Neural cell (in vitro differentiated cells): ENCODE results near the gene SCN8A.

ENCODE experiments used
- EZH2 ChIP-seq: fragments of 200-600, 300-800 bp; shearing (Covaris generic), sonication (generic); IDR thresholded peaks from 2 replicates; pipeline ENCODE4 v1.6.1; 2014; ENCODE audit warnings: antibody characterized with exemption, low read length, borderline replicate concordance, mild to moderate bottlenecking; ENCODE audit not compliant: insufficient read depth, poor library complexity, severe bottlenecking
- MXI1 ChIP-seq: fragments of 450-650 bp; conservative IDR thresholded peaks from 2 replicates; pipeline ENCODE4 v1.6.1; 2014; ENCODE audit warnings: antibody characterized with exemption, mild to moderate bottlenecking; ENCODE audit not compliant: poor library complexity, severe bottlenecking
- RAD21 ChIP-seq: fragments of 450-650 bp; conservative IDR thresholded peaks from 2 replicates; pipeline ENCODE4 v1.6.1; 2014; ENCODE audit warnings: antibody characterized with exemption, mild to moderate bottlenecking, moderate library complexity
- TF ChIP-seq, protein P1 (sequence below): fragments of 450-650 bp; IDR thresholded peaks from 2 replicates; pipeline ENCODE4 v1.5.1; 2014; ENCODE audit warnings: antibody characterized with exemption, mild to moderate bottlenecking, moderate library complexity; ENCODE audit not compliant: poor library complexity, severe bottlenecking
- TF ChIP-seq, protein P2 (sequence below): IDR thresholded peaks from 2 replicates; pipeline ENCODE4 v1.6.1; 2012; ENCODE audit warnings: borderline replicate concordance

DNA sequence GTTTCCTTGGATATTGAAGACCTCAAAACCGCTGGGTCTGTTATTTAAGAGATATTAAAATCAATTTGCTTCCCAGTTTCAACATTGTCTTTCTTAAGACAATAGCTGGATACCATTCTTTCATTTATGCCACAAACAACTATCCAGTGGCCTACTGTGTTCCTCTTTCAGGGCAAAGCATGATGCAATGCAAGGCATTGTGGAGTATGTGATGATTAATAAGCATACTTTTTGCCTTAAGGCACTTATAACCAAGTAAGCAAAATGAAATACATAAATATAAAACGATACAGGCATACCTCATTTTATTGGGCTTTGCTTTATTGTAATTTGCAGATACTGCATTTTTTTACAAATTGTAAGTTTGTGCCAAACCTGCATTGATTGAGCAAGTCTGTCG is 45.5 kb downstream of the SCN8A start:
- TF ChIP-seq MXI1 (no peak), EZH2 (no peak), RAD21 (no peak)
- TF ChIP-seq, protein P1, sequence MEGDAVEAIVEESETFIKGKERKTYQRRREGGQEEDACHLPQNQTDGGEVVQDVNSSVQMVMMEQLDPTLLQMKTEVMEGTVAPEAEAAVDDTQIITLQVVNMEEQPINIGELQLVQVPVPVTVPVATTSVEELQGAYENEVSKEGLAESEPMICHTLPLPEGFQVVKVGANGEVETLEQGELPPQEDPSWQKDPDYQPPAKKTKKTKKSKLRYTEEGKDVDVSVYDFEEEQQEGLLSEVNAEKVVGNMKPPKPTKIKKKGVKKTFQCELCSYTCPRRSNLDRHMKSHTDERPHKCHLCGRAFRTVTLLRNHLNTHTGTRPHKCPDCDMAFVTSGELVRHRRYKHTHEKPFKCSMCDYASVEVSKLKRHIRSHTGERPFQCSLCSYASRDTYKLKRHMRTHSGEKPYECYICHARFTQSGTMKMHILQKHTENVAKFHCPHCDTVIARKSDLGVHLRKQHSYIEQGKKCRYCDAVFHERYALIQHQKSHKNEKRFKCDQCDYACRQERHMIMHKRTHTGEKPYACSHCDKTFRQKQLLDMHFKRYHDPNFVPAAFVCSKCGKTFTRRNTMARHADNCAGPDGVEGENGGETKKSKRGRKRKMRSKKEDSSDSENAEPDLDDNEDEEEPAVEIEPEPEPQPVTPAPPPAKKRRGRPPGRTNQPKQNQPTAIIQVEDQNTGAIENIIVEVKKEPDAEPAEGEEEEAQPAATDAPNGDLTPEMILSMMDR = no peak
- TF ChIP-seq, protein P2, sequence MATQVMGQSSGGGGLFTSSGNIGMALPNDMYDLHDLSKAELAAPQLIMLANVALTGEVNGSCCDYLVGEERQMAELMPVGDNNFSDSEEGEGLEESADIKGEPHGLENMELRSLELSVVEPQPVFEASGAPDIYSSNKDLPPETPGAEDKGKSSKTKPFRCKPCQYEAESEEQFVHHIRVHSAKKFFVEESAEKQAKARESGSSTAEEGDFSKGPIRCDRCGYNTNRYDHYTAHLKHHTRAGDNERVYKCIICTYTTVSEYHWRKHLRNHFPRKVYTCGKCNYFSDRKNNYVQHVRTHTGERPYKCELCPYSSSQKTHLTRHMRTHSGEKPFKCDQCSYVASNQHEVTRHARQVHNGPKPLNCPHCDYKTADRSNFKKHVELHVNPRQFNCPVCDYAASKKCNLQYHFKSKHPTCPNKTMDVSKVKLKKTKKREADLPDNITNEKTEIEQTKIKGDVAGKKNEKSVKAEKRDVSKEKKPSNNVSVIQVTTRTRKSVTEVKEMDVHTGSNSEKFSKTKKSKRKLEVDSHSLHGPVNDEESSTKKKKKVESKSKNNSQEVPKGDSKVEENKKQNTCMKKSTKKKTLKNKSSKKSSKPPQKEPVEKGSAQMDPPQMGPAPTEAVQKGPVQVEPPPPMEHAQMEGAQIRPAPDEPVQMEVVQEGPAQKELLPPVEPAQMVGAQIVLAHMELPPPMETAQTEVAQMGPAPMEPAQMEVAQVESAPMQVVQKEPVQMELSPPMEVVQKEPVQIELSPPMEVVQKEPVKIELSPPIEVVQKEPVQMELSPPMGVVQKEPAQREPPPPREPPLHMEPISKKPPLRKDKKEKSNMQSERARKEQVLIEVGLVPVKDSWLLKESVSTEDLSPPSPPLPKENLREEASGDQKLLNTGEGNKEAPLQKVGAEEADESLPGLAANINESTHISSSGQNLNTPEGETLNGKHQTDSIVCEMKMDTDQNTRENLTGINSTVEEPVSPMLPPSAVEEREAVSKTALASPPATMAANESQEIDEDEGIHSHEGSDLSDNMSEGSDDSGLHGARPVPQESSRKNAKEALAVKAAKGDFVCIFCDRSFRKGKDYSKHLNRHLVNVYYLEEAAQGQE = no peak
